Panc1 (cell line): Measurements from ENCODE around the gene KLK13.

ENCODE experiments used
- POLR2AphosphoS5 ChIP-seq: IDR thresholded peaks from 2 replicates; pipeline ENCODE4 v1.6.1; 2012; ENCODE audit warnings: mild to moderate bottlenecking, low read depth, low read length, moderate library complexity
- REST ChIP-seq, 2 experiments: IDR thresholded peaks; 2 replicates each; pipeline ENCODE4 v1.6.1; 2011 to 2012; ENCODE audit warnings: low read depth in 2 of 2, control low read depth in 1 of 2, low read length in 1 of 2, mild to moderate bottlenecking in 1 of 2, moderate library complexity in 1 of 2; ENCODE audit not compliant: insufficient read depth in 1 of 2
- SIN3A ChIP-seq: IDR thresholded peaks from 2 replicates; pipeline ENCODE4 v1.6.1; 2012; ENCODE audit warnings: low read depth, mild to moderate bottlenecking, low read length, moderate library complexity, borderline replicate concordance; ENCODE audit not compliant: insufficient read depth
- TCF7L2 ChIP-seq: IDR thresholded peaks from 2 replicates; pipeline ENCODE4 v1.6.1; 2011; ENCODE audit warnings: mild to moderate bottlenecking, low read depth, low read length, inconsistent platforms
- TF ChIP-seq, protein P1 (sequence below): fragments of 450-650 bp; IDR thresholded peaks from 2 replicates; pipeline ENCODE4 v1.5.1; 2017; ENCODE audit warnings: mild to moderate bottlenecking

- TF ChIP-seq, protein P1, sequence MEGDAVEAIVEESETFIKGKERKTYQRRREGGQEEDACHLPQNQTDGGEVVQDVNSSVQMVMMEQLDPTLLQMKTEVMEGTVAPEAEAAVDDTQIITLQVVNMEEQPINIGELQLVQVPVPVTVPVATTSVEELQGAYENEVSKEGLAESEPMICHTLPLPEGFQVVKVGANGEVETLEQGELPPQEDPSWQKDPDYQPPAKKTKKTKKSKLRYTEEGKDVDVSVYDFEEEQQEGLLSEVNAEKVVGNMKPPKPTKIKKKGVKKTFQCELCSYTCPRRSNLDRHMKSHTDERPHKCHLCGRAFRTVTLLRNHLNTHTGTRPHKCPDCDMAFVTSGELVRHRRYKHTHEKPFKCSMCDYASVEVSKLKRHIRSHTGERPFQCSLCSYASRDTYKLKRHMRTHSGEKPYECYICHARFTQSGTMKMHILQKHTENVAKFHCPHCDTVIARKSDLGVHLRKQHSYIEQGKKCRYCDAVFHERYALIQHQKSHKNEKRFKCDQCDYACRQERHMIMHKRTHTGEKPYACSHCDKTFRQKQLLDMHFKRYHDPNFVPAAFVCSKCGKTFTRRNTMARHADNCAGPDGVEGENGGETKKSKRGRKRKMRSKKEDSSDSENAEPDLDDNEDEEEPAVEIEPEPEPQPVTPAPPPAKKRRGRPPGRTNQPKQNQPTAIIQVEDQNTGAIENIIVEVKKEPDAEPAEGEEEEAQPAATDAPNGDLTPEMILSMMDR: no peak
- TF ChIP-seq POLR2AphosphoS5: no peak
- TF ChIP-seq REST (IDR thresholded peaks at IDR 0.05; ENCODE audit: insufficient read depth in 1 of 2, low read depth in 2 of 2, low read length in 1 of 2): no peak
- TF ChIP-seq TCF7L2: no peak
- TF ChIP-seq SIN3A: no peak
Measured at GRCh38 chr19:51075998-51076397, 11.1 kb upstream of the KLK13 start.
